Panc1 (cell line): ENCODE measurements around the gene PRKG1.

Experiments
- POLR2AphosphoS5 ChIP-seq: IDR thresholded peaks from 2 replicates; pipeline ENCODE4 v1.6.1; 2012; ENCODE audit warnings: mild to moderate bottlenecking, low read depth, low read length, moderate library complexity
- SIN3A ChIP-seq: IDR thresholded peaks from 2 replicates; pipeline ENCODE4 v1.6.1; 2012; ENCODE audit warnings: low read depth, mild to moderate bottlenecking, low read length, moderate library complexity, borderline replicate concordance; ENCODE audit not compliant: insufficient read depth
- TCF7L2 ChIP-seq: IDR thresholded peaks from 2 replicates; pipeline ENCODE4 v1.6.1; 2011; ENCODE audit warnings: mild to moderate bottlenecking, low read depth, low read length, inconsistent platforms
- TF ChIP-seq, protein P1 (sequence below), 2 experiments: IDR thresholded peaks; 2 replicates each; pipeline ENCODE4 v1.6.1; 2011 to 2012; ENCODE audit warnings: low read depth in 2 of 2, control low read depth in 1 of 2, low read length in 1 of 2, mild to moderate bottlenecking in 1 of 2, moderate library complexity in 1 of 2; ENCODE audit not compliant: insufficient read depth in 1 of 2
- TF ChIP-seq, protein P2 (sequence below): fragments of 450-650 bp; IDR thresholded peaks from 2 replicates; pipeline ENCODE4 v1.5.1; 2017; ENCODE audit warnings: mild to moderate bottlenecking

DNA sequence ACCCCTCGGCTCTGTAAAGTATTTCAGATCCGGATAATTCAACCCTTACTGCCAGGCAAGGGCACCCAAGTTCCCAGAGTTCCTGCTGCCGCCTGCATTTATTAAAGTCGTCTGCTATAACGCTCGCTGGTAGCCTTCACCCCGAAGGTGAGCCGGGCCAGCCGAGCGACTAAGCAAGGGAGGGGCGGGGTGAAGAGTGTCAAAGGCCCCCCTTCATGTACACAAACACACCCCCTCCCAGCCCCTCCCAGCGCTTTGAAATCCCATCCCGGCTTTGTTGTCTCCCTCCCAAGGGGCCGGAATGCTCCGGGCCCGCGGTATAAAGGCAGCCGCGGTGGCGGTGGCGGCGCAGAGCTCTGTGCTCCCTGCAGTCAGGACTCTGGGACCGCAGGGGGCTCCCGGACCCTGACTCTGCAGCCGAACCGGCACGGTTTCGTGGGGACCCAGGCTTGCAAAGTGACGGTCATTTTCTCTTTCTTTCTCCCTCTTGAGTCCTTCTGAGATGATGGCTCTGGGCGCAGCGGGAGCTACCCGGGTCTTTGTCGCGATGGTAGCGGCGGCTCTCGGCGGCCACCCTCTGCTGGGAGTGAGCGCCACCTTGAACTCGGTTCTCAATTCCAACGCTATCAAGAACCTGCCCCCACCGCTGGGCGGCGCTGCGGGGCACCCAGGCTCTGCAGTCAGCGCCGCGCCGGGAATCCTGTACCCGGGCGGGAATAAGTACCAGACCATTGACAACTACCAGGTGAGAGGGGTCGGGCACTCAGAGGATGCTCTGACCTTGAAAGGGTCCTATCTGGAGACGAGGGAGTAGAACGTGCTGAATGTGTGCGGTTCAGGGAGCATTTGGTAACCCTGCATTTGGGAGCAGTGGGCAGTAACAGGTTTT lies 1239.9 kb downstream of the PRKG1 start, which contains the start of gene DKK1:
- peak; percentile 89 for TF ChIP-seq SIN3A
- TF ChIP-seq, protein P1, sequence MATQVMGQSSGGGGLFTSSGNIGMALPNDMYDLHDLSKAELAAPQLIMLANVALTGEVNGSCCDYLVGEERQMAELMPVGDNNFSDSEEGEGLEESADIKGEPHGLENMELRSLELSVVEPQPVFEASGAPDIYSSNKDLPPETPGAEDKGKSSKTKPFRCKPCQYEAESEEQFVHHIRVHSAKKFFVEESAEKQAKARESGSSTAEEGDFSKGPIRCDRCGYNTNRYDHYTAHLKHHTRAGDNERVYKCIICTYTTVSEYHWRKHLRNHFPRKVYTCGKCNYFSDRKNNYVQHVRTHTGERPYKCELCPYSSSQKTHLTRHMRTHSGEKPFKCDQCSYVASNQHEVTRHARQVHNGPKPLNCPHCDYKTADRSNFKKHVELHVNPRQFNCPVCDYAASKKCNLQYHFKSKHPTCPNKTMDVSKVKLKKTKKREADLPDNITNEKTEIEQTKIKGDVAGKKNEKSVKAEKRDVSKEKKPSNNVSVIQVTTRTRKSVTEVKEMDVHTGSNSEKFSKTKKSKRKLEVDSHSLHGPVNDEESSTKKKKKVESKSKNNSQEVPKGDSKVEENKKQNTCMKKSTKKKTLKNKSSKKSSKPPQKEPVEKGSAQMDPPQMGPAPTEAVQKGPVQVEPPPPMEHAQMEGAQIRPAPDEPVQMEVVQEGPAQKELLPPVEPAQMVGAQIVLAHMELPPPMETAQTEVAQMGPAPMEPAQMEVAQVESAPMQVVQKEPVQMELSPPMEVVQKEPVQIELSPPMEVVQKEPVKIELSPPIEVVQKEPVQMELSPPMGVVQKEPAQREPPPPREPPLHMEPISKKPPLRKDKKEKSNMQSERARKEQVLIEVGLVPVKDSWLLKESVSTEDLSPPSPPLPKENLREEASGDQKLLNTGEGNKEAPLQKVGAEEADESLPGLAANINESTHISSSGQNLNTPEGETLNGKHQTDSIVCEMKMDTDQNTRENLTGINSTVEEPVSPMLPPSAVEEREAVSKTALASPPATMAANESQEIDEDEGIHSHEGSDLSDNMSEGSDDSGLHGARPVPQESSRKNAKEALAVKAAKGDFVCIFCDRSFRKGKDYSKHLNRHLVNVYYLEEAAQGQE (IDR thresholded peaks at IDR 0.05; ENCODE audit: insufficient read depth in 1 of 2, low read depth in 2 of 2, low read length in 1 of 2): 0 out of 4 replicates have a peak, but pooled peaks have one; percentile 26 to 69
- TF ChIP-seq, protein P2, sequence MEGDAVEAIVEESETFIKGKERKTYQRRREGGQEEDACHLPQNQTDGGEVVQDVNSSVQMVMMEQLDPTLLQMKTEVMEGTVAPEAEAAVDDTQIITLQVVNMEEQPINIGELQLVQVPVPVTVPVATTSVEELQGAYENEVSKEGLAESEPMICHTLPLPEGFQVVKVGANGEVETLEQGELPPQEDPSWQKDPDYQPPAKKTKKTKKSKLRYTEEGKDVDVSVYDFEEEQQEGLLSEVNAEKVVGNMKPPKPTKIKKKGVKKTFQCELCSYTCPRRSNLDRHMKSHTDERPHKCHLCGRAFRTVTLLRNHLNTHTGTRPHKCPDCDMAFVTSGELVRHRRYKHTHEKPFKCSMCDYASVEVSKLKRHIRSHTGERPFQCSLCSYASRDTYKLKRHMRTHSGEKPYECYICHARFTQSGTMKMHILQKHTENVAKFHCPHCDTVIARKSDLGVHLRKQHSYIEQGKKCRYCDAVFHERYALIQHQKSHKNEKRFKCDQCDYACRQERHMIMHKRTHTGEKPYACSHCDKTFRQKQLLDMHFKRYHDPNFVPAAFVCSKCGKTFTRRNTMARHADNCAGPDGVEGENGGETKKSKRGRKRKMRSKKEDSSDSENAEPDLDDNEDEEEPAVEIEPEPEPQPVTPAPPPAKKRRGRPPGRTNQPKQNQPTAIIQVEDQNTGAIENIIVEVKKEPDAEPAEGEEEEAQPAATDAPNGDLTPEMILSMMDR: peak; percentile 99
- peak; percentile 99 for TF ChIP-seq POLR2AphosphoS5
- TF ChIP-seq TCF7L2: peak; percentile 100
